ENCODE data around the gene CAPN7. TPM values are rescaled to one million over a fixed set of nuclear protein-coding genes. Genes with fewer than 3 reads are reported as not detected.
A peak's percentile ranks its signal among the peaks of the same experiment; 100 is the strongest.

Gene CAPN7
- total RNA-seq, 1 donor from 2014 or later = 26.2 TPM

DNA sequence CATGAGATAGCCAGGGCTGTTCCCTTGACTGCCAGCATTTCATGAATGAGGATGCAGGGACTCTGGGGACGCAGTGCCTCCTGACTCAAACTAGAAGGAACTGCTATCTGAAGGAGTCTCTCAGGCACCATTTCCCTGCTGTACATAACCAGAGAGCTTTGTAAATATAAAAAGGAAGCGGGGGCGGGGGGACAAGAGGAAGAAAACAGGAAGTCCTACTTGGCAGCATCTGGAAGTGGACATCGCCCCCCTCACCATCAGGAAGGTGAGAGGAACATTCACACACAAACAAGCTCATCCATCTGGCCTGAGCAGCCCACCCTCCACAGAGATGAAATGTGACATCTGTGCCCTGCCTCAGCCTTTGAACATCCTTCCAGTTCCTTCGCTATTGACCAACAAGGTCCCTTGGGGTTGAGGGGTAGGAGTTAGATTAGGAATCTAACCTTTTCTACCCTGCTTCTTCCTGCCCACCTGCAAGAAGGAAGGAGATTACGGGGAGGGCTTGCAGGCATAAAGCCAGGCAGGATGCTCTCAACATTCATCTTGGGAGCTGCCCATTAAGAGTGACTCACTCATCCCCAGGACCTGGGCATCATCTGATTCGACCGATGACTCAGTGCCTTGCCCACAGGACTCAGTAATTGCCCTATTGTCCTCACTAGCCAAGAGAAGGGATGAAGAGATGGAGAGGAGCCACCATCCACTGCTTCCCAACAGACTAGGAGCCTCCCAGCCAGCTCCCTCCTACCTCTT is 94.5 kb downstream of the CAPN7 start:
- Histone ChIP-seq H3K9me3 (replicated peaks) (no peaks in the 10 kb centered on the region), H3K27ac (replicated peaks) (peak overlapping the region; percentile 40), H3K4me3 (no peak overlapping the region), H3K27me3 (ENCODE audit: low read depth) (no peaks in the 10 kb centered on the region), H3K36me3 (no peaks in the 10 kb centered on the region), H3K4me1 (peaks cover 60% of the 10 kb centered on the region)
- no peak for DNase-seq
- no peak for TF ChIP-seq CTCF (IDR thresholded peaks at IDR 0.05; ENCODE audit: borderline replicate concordance)
- intact Hi-C loops (cut with micrococcal nuclease) = no loop called here

- DNase-seq = no peak
- Histone ChIP-seq H3K36me3 (no peaks in the 10 kb centered on the region), H3K4me3 (no peak overlapping the region), H3K4me1 (peaks cover 54% of the 10 kb centered on the region), H3K9me3 (replicated peaks) (no peaks in the 10 kb centered on the region), H3K27me3 (ENCODE audit: low read depth) (no peaks in the 10 kb centered on the region), H3K27ac (replicated peaks) (no peak overlapping the region)
- intact Hi-C loops (cut with micrococcal nuclease) = no loop called here
- no peak for TF ChIP-seq CTCF (IDR thresholded peaks at IDR 0.05; ENCODE audit: borderline replicate concordance)
These were observed 95.7 kb downstream of the CAPN7 start for GRCh38 chr3:15301761-15302160.

Other genes starting within 250 kb of the CAPN7 start
- 98.6 TPM for gene MRPS25, start 140.9 kb upstream of the CAPN7 start, total RNA-seq
- gene RBSN, start 107.1 kb upstream of the CAPN7 start, total RNA-seq = 17.3 TPM
- 8.8 TPM for gene SH3BP5, start 126.3 kb downstream of the CAPN7 start, total RNA-seq
- 11.3 TPM for gene METTL6, start 221.3 kb downstream of the CAPN7 start, total RNA-seq
- 7.6 TPM for gene EAF1, start 221.4 kb downstream of the CAPN7 start, total RNA-seq